NCI-H526 (cell line): Measurements from ENCODE around the gene HSF4.

Source experiments
- DNase-seq, 2 experiments: peaks; one replicate each; lab custom pipeline; 2025; lab: John Stamatoyannopoulos, UW

Gene HSF4

GRCh38 chr16:67184995-67185650 is 20.6 kb downstream of the HSF4 start:
- peak; percentile 55 to 86 for DNase-seq

DNA sequence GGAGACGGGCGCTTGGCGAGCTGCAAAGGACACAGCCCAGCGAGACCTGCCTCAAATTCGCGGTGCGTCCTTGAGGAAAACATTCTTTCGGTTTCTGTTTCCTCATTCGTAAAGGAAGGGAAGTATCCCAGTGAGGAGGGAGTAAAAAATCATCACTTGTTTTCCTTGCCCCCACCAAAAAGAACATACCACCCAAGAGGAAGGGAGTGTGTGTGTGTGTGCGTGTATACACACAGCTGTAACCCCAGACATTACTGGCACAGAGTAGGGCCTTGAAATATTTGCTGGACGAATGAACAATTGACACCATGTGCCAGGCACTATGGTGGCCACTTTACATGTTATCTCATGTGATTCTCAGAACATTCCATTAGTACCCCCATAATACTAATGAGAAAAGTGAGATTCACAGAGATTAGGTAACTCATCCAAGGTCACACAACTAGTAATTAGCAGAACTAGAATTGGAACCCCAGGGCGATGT is 21.1 kb downstream of the HSF4 start:
- DNase-seq = no peak

- no peak for DNase-seq
Observed at GRCh38 chr16:67186550-67186950, 22.0 kb downstream of the HSF4 start.

- DNase-seq = no peak
Observed at GRCh38 chr16:67187175-67187890, 22.8 kb downstream of the HSF4 start.

DNA sequence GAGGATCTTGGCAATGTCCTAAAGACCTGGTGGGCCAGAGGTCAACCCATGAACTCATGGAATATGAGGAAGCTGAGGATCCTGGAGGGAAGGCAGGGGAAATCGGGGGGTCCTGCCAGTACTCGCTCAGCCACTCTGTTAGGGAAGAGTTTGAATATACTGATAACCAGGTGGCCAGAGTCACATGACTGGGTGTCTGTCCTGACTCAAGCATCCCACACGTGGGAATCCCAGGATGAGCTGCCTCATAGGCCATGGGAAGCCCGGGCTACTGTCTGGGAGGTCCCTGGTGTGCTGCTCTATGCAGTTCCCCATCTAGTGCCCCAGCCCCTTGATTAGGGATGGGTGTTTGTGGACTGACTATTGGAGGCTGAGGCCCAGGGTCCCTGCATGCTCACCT is 23.8 kb downstream of the HSF4 start:
- no peak for DNase-seq

GRCh38 chr16:67188798-67189197 is 24.3 kb downstream of the HSF4 start:
- DNase-seq = no peak

- DNase-seq = no peak
Observed at GRCh38 chr16:67190041-67190440, 25.5 kb downstream of the HSF4 start, which contains the start of gene EXOC3L1. Gene EXOC3L1, minus strand, starts transcription at chr16:67190136. Its CDS starts 460 bp downstream, at chr16:67189676.

DNA sequence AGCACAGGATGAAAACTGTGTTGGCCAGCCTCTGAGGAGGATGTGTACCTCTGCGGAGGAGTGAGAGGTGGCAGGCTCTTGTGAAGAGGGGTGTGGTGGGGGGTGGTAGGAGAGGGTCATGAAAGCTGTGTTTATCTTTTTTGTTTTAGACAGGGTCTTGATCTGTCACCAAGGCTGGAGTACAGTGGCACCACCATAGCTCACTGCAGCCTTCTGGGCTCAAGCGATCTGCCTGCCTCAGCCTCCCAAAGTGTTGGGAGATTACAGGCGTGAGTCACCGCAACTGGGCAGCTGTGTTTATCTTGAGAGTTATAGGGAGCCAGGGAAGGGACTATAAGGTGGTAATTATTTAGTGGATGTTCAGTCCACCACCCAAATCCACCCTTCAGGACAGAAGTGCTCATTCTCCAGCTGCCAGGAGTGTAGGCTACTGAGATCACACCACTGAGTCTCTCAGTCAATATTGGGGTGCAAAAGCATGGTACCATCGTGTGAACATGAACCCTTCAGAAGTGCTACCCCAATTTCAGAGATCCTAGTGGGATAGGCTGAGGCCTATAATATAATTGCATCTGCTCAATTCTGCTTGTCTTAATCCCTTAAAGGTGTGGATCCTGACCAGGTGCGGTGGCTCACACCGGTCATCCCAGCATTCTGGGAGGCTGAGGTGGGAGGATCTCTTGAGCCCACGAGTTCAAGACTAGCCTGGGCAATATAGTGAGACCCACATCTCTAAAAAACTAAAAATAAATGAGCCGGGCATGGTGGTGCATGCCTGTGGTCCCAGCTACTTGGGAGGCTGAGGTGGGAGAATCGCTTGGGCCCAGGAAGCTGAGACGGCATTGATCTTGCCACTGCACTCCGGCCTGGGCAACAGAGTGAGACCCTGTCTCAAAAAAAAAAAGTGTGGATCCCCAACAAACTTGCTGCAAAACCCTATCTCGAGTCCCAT is 26.2 kb downstream of the HSF4 start:
- no peak for DNase-seq

DNA sequence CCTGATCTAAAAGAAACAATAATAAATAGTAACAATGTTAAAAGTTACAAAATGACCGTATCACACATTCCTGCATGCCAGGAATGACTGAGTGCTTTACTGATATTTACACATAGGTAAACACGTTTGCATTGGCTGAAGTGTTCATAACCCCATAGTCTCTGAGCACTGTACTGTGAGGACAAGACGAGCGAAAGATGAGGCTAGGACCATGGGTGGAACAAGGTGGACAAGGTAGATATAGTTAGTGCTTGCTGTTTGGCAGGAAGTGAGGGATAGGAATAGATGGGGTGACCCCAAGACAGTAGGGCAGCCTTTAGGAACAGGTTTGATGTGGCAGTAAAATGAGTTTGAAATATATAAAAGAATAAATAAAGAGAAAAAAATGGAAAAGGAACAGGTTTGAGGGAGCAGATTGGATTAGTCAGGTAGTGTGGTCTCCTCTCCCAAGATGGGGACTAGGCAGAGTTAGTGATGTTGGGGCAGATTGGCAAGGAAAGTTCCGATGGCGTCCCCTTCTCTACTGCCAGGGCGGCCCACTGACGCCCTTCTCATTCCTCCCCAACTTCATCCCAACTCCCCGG is 27.0 kb downstream of the HSF4 start:
- DNase-seq = no peak

- DNase-seq = peak; percentile 55 to 89
Observed at GRCh38 chr16:67191995-67192681, 27.6 kb downstream of the HSF4 start, which contains the start of gene E2F4. Gene E2F4, plus strand, starts transcription at chr16:67192155. Its CDS starts 73 bp downstream, at chr16:67192228.

DNA sequence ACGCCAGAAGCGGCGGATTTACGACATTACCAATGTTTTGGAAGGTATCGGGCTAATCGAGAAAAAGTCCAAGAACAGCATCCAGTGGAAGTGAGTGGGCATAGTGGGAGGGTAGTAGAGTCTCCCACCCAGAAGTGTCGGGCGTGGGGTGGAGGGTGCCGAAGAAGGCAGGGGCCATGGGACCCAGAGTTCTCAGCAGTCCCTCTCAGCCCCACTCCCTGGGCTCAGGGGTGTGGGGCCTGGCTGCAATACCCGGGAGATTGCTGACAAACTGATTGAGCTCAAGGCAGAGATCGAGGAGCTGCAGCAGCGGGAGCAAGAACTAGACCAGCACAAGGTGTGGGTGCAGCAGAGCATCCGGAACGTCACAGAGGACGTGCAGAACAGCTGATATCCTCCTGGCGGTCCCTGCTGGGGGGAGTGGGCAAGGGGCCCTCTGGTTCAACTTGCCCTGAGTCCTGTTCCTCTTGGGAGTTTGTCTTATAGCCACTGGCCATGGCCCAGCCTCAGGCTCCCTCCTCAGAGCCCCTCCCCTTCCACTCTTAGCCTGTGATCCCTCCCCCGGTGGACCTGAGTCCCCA is 28.3 kb downstream of the HSF4 start:
- no peak for DNase-seq

GRCh38 chr16:67193536-67193935 is 29.0 kb downstream of the HSF4 start:
- DNase-seq = no peak

DNA sequence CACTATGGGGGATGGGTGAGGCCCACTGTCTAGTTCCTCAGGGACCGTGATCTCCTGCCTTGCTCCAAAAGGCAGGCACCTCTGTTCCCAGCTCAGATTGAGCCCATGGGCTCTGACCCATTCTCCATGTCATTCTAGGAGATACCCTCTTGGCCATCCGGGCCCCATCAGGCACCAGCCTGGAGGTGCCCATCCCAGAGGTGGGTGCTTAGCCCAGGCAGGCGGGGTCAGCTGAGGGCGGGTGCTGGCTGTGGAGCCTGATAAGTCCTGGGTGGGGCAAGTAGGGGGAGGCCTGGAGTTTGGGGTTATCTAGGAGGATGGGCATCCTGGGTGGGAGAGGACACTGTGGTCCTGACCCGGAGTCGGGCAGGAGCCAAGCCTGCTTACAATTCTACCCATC is 29.7 kb downstream of the HSF4 start:
- no peak for DNase-seq

DNA sequence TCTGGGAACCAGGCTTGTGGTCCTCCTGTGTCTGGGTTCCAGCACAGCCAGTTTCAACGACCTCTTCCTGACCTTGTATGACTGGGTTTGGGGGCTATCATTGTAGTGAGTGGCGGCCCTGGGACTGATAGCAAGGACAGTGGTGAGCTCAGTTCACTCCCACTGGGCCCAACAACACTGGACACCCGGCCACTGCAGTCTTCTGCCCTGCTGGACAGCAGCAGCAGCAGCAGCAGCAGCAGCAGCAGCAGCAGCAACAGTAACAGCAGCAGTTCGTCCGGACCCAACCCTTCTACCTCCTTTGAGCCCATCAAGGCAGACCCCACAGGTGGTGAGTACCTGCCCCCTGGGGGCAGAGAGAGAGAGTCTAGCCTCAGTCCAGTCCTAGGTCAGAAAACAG is 31.1 kb downstream of the HSF4 start:
- DNase-seq = no peak

DNA sequence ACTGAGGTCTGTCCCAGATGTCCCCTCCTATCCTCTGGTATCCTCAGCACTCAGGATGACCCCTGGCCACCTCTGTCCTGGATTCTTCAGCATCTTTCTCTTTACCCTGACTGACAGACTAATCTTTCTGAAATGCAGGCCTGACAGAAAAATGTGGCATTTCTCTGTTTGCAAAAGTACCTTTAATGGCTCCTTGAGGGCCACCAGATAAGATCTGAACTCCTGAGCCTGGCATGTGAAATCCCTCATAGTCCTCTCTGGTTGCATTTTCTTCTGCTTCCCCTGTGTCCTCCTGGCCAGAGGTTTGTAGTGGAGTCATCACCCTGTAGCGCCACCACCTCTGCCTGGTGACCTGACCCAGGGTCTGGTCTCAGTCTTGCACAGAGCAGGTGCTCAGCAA is 32.3 kb downstream of the HSF4 start:
- DNase-seq = no peak

DNA sequence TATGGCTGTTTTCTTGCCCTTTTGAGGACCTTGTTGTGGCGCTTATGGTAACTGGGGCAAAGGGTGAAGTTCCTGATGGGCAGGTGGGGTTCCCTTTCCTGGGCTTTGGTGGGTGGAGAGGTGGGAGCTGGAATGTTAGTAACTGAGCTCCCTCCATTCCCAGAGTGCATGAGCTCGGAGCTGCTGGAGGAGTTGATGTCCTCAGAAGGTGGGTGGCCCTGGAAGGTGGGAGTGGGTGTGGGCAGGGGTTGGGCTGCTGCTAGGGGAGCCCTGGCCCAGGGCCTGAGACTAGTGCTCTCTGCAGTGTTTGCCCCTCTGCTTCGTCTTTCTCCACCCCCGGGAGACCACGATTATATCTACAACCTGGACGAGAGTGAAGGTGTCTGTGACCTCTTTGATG is 33.2 kb downstream of the HSF4 start:
- DNase-seq = no peak

DNA sequence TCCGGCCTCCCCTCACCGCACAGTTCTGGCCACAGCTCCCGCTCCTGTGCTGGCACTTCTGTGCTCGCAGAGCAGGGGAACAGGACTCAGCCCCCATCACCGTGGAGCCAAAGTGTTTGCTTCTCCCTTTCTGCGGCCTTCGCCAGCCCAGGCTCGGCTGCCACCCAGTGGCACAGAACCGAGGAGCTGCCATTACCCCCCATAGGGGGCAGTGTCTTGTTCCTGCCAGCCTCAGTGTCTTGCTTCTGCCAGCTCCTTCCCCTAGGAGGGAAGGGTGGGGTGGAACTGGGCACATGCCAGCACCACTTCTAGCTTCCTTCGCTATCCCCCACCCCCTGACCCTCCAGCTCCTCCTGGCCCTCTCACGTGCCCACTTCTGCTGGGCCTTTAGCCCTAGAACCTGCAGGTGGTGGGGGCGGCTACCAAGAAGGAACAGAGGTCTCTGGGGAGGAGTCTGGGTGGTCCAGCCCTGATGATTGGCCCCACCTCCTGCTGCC is 33.7 kb downstream of the HSF4 start:
- DNase-seq = peak; percentile 35 to 68

DNA sequence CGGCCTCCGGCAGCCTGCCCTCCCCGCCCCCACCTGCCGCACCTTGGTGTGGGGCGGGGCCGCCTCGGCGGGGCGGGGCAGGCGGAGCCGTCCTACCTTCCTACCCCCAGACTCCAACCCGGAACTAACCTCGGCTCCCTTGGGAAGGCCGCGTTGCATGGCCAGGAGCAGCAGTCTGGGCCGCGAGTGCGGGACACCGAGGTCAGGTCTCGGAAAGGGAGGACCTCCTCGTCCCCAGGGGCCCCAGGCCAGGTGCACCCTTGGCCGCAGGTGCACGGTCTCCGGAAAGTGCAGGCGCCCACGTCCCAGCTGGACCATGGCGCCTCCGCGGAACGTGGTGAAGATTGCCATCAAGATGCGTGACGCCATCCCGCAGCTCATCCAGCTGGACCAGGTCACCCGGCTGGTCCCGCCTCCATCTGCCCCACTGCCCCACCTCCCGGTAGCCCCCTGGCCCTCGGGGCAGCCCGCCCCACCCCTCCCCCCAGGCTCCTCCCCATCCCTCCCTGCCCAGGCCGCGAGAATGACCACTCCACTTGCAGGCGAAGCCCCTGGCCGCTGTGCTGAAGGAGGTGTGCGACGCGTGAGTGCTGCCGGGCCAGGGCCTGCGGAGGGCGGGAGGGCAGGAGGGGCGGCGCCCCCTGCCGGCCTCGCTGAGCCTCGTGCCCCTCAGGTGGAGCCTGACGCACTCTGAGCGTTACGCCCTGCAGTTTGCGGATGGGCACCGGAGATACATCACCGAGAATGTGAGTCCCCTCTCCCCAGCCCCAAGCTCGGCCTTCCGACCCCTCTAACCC is 34.7 kb downstream of the HSF4 start, which contains the start of gene ELMO3:
Gene ELMO3, plus strand, starts transcription at position 121 of the 797 bp plus-strand sequence. Its CDS starts 196 bp downstream, at position 317.
- peak; percentile 11 to 69 for DNase-seq

GRCh38 chr16:67199808-67200198 is 35.3 kb downstream of the HSF4 start:
- DNase-seq = peak; percentile 3 to 20

DNA sequence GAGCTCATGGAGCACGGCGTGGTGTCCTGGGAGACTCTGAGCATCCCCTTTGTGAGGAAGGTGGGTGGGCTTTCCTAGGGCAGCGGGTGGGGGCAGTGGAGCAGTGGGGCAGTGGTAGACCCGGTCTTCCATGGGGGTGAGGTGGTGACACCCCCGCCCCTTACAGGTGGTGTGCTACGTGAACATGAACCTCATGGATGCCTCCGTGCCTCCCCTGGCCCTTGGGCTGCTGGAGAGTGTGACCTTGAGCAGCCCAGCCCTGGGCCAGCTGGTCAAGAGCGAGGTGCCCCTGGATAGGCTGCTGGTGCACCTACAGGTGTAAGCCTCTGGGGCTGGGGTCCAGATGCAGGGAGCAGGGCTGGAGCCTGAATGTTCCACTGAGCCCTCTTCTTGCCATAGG is 35.9 kb downstream of the HSF4 start:
- DNase-seq = no peak
